Measurements from ENCODE around the gene STH. TPM values are rescaled to one million over a fixed set of nuclear protein-coding genes. Genes with fewer than 3 reads are reported as not detected.

Gene STH
- total RNA-seq, 1 donor from 2014 or later: not detected

- no peaks in the 10 kb centered on the region for H3K9me3 Mint-ChIP-seq (ENCODE audit: unreplicated experiment)
- DNase-seq (ENCODE audit: extremely low spot score, unreplicated experiment): no peak
- no peaks in the 10 kb centered on the region for H3K36me3 Mint-ChIP-seq (ENCODE audit: unreplicated experiment)
- no peaks in the 10 kb centered on the region for H3K27me3 Mint-ChIP-seq (ENCODE audit: unreplicated experiment)
- no peak overlapping the region for H3K4me3 Mint-ChIP-seq (ENCODE audit: unreplicated experiment)
- TF ChIP-seq, protein P1, sequence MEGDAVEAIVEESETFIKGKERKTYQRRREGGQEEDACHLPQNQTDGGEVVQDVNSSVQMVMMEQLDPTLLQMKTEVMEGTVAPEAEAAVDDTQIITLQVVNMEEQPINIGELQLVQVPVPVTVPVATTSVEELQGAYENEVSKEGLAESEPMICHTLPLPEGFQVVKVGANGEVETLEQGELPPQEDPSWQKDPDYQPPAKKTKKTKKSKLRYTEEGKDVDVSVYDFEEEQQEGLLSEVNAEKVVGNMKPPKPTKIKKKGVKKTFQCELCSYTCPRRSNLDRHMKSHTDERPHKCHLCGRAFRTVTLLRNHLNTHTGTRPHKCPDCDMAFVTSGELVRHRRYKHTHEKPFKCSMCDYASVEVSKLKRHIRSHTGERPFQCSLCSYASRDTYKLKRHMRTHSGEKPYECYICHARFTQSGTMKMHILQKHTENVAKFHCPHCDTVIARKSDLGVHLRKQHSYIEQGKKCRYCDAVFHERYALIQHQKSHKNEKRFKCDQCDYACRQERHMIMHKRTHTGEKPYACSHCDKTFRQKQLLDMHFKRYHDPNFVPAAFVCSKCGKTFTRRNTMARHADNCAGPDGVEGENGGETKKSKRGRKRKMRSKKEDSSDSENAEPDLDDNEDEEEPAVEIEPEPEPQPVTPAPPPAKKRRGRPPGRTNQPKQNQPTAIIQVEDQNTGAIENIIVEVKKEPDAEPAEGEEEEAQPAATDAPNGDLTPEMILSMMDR (IDR thresholded peaks at IDR 0.05): no peak
- H3K27ac Mint-ChIP-seq (ENCODE audit: unreplicated experiment): no peak overlapping the region
- H3K4me1 Mint-ChIP-seq (ENCODE audit: unreplicated experiment): peaks cover 8% of the 10 kb centered on the region
These were observed 845 bp downstream of the STH start for GRCh38 chr17:45999900-46000290.

GRCh38 chr17:46000292-46000691 is 1.2 kb downstream of the STH start:
- H3K27ac Mint-ChIP-seq (ENCODE audit: unreplicated experiment): no peak overlapping the region

GRCh38 chr17:46000757-46001156 is 1.7 kb downstream of the STH start:
- TF ChIP-seq, protein P1 (IDR thresholded peaks at IDR 0.05): no peak
- H3K27me3 Mint-ChIP-seq (ENCODE audit: unreplicated experiment): no peaks in the 10 kb centered on the region
- H3K27ac Mint-ChIP-seq (ENCODE audit: unreplicated experiment): no peak overlapping the region
- peaks cover 8% of the 10 kb centered on the region for H3K4me1 Mint-ChIP-seq (ENCODE audit: unreplicated experiment)
- DNase-seq (ENCODE audit: extremely low spot score, unreplicated experiment): no peak
- H3K36me3 Mint-ChIP-seq (ENCODE audit: unreplicated experiment): no peaks in the 10 kb centered on the region
- H3K9me3 Mint-ChIP-seq (ENCODE audit: unreplicated experiment): no peaks in the 10 kb centered on the region
- H3K4me3 Mint-ChIP-seq (ENCODE audit: unreplicated experiment): no peak overlapping the region

More at GRCh38 chr17:46000292-46000691, 1.2 kb downstream of the STH start:
- TF ChIP-seq, protein P1 (IDR thresholded peaks at IDR 0.05): no peak
- Mint-ChIP-seq H3K36me3 (ENCODE audit: unreplicated experiment) (no peaks in the 10 kb centered on the region), H3K4me3 (ENCODE audit: unreplicated experiment) (no peak overlapping the region), H3K9me3 (ENCODE audit: unreplicated experiment) (no peaks in the 10 kb centered on the region), H3K4me1 (ENCODE audit: unreplicated experiment) (peaks cover 8% of the 10 kb centered on the region), H3K27me3 (ENCODE audit: unreplicated experiment) (no peaks in the 10 kb centered on the region)
- DNase-seq (ENCODE audit: extremely low spot score, unreplicated experiment): no peak

- DNase-seq (ENCODE audit: extremely low spot score, unreplicated experiment): no peak
- no peak overlapping the region for H3K27ac Mint-ChIP-seq (ENCODE audit: unreplicated experiment)
- H3K36me3 Mint-ChIP-seq (ENCODE audit: unreplicated experiment): no peaks in the 10 kb centered on the region
- peaks cover 8% of the 10 kb centered on the region for H3K4me1 Mint-ChIP-seq (ENCODE audit: unreplicated experiment)
- TF ChIP-seq, protein P1 (IDR thresholded peaks at IDR 0.05): no peak
- no peaks in the 10 kb centered on the region for H3K27me3 Mint-ChIP-seq (ENCODE audit: unreplicated experiment)
- H3K9me3 Mint-ChIP-seq (ENCODE audit: unreplicated experiment): no peaks in the 10 kb centered on the region
- H3K4me3 Mint-ChIP-seq (ENCODE audit: unreplicated experiment): no peak overlapping the region
These were observed 2.6 kb downstream of the STH start for GRCh38 chr17:46001390-46002310.

DNA sequence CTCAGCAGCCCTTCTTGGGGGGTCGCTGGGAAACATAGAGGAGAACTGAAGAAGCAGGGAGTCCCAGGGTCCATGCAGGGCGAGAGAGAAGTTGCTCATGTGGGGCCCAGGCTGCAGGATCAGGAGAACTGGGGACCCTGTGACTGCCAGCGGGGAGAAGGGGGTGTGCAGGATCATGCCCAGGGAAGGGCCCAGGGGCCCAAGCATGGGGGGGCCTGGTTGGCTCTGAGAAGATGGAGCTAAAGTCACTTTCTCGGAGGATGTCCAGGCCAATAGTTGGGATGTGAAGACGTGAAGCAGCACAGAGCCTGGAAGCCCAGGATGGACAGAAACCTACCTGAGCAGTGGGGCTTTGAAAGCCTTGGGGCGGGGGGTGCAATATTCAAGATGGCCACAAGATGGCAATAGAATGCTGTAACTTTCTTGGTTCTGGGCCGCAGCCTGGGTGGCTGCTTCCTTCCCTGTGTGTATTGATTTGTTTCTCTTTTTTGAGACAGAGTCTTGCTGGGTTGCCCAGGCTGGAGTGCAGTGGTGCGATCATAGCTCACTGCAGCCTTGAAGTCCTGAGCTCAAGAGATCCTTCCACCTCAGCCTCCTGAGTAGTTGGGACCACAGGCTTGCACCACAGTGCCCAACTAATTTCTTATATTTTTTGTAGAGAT is 3.4 kb downstream of the STH start:
- H3K27ac Mint-ChIP-seq (ENCODE audit: unreplicated experiment): no peak overlapping the region
- TF ChIP-seq, protein P1 (IDR thresholded peaks at IDR 0.05): peak; percentile 92
- H3K27me3 Mint-ChIP-seq (ENCODE audit: unreplicated experiment): no peaks in the 10 kb centered on the region
- no peaks in the 10 kb centered on the region for H3K9me3 Mint-ChIP-seq (ENCODE audit: unreplicated experiment)
- peaks cover 8% of the 10 kb centered on the region for H3K4me1 Mint-ChIP-seq (ENCODE audit: unreplicated experiment)
- no peak overlapping the region for H3K4me3 Mint-ChIP-seq (ENCODE audit: unreplicated experiment)
- peak; percentile 89 for DNase-seq (ENCODE audit: extremely low spot score, unreplicated experiment)
- no peaks in the 10 kb centered on the region for H3K36me3 Mint-ChIP-seq (ENCODE audit: unreplicated experiment)
